GM23338 (cell line): ENCODE data around the gene NT5DC2. TPM values are rescaled to one million over a fixed set of nuclear protein-coding genes. Genes with fewer than 3 reads are reported as not detected.

Source experiments
- ATAC-seq: fragments of 200-7000 bp; cut with Tn5 transposase; 3 replicates; pipeline ENCODE4 v1.9.1; 2020
- DNase-seq: peaks from one replicate; pipeline ENCODE4 v3.0.0-alpha.2; 2015; ENCODE audit warnings: low spot score
- H2AFZ ChIP-seq: fragments of 200-600 bp; sonication (generic); 2 replicates; pipeline ENCODE4 v1.8.0; 2016; ENCODE audit warnings: antibody characterized with exemption, mild to moderate bottlenecking, moderate library complexity
- H3F3A ChIP-seq: fragments of 200-600 bp; sonication (generic); replicated peaks from 2 replicates; pipeline ENCODE4 v1.8.0; 2017; ENCODE audit warnings: antibody characterized with exemption, mixed run types, low read depth
- H3K27ac ChIP-seq: fragments of 200-600 bp; sonication (generic); 2 replicates; pipeline ENCODE4 v1.6.1; 2016; ENCODE audit warnings: low read depth
- H3K27me3 ChIP-seq: fragments of 200-600 bp; sonication (generic); 2 replicates; pipeline ENCODE4 v1.8.0; 2016; ENCODE audit warnings: mild to moderate bottlenecking, mixed run types, moderate library complexity; ENCODE audit not compliant: insufficient read depth
- H3K36me3 ChIP-seq: fragments of 200-600 bp; sonication (generic); 2 replicates; pipeline ENCODE4 v1.8.0; 2016; ENCODE audit warnings: mild to moderate bottlenecking; ENCODE audit not compliant: insufficient read depth
- H3K4me1 ChIP-seq: fragments of 200-600 bp; sonication (generic); 2 replicates; pipeline ENCODE4 v1.8.0; 2016; ENCODE audit warnings: mild to moderate bottlenecking, moderate library complexity; ENCODE audit not compliant: insufficient read depth
- H3K4me2 ChIP-seq: fragments of 200-600 bp; sonication (generic); 2 replicates; pipeline ENCODE4 v1.7.1; 2017; ENCODE audit warnings: mixed run types
- H3K4me3 ChIP-seq: fragments of 200-600 bp; sonication (generic); 2 replicates; pipeline ENCODE4 v1.6.1; 2016; ENCODE audit warnings: mixed run types
- H3K79me2 ChIP-seq: fragments of 200-600 bp; sonication (generic); replicated peaks from 2 replicates; pipeline ENCODE4 v1.8.0; 2017; ENCODE audit warnings: mild to moderate bottlenecking; ENCODE audit not compliant: insufficient read depth
- H3K9me2 ChIP-seq: fragments of 200-600 bp; sonication (generic); 2 replicates; pipeline ENCODE4 v1.8.0; 2017; ENCODE audit not compliant: insufficient read depth
- H4K20me1 ChIP-seq: fragments of 200-600 bp; sonication (generic); replicated peaks from 2 replicates; pipeline ENCODE4 v1.8.0; 2017; ENCODE audit warnings: mild to moderate bottlenecking; ENCODE audit not compliant: insufficient read depth
- H3K27ac Mint-ChIP-seq: 2 replicates; pipeline ENCODE4 v1.8.0; 2020; ENCODE audit warnings: inconsistent platforms, mild to moderate bottlenecking, moderate library complexity, mixed read lengths
- H3K27me3 Mint-ChIP-seq: 3 replicates; pipeline ENCODE4 v1.8.0; 2022; ENCODE audit warnings: low read depth, mild to moderate bottlenecking, moderate library complexity, mixed read lengths, inconsistent platforms; ENCODE audit not compliant: insufficient read depth, poor library complexity
- H3K36me3 Mint-ChIP-seq: 3 replicates; pipeline ENCODE4 v1.8.0; 2021; ENCODE audit warnings: low read depth, mild to moderate bottlenecking, inconsistent platforms, moderate library complexity, mixed read lengths
- H3K4me1 Mint-ChIP-seq: 3 replicates; pipeline ENCODE4 v1.8.0; 2020; ENCODE audit warnings: mild to moderate bottlenecking, inconsistent platforms, mixed read lengths
- H3K4me3 Mint-ChIP-seq: 3 replicates; pipeline ENCODE4 v1.8.0; 2021; ENCODE audit warnings: moderate library complexity, mild to moderate bottlenecking, inconsistent platforms, mixed read lengths
- H3K9me3 Mint-ChIP-seq: 3 replicates; pipeline ENCODE4 v1.8.0; 2020; ENCODE audit warnings: moderate library complexity, mild to moderate bottlenecking, inconsistent platforms, mixed read lengths
- CREB1 ChIP-seq: fragments of 250-450 bp; sonication (Bioruptor Pico); IDR thresholded peaks from 2 replicates; pipeline ENCODE4 v1.5.0; 2020; ENCODE audit warnings: low read depth, mild to moderate bottlenecking, moderate library complexity
- EZH2 ChIP-seq: fragments of 200-600 bp; sonication (generic); IDR thresholded peaks from one replicate; pipeline ENCODE4 v1.8.0; 2017; ENCODE audit warnings: antibody characterized with exemption, mild to moderate bottlenecking, low read depth; ENCODE audit not compliant: unreplicated experiment
- EZH2phosphoT487 ChIP-seq: fragments of 200-600 bp; sonication (generic); IDR thresholded peaks from one replicate; pipeline ENCODE4 v1.8.1; 2018; ENCODE audit warnings: antibody characterized with exemption; ENCODE audit not compliant: unreplicated experiment
- JUNB ChIP-seq: IDR thresholded peaks from one replicate; pipeline ENCODE4 v1.6.1; 2016; ENCODE audit warnings: antibody characterized with exemption; ENCODE audit not compliant: unreplicated experiment
- NANOG ChIP-seq: IDR thresholded peaks from 2 replicates; pipeline ENCODE4 v1.6.1; 2016; ENCODE audit warnings: antibody characterized with exemption, borderline replicate concordance
- STAT1 ChIP-seq: IDR thresholded peaks from one replicate; pipeline ENCODE4 v1.6.1; 2016; ENCODE audit warnings: antibody characterized with exemption; ENCODE audit not compliant: unreplicated experiment
- ZNF114 ChIP-seq: fragments of 250-450 bp; sonication (Bioruptor Pico); IDR thresholded peaks from 2 replicates; pipeline ENCODE4 v1.5.0; 2020; ENCODE audit warnings: mild to moderate bottlenecking, moderate library complexity
- ZNF331 ChIP-seq: fragments of 250-450 bp; sonication (Bioruptor Pico); IDR thresholded peaks from 2 replicates; pipeline ENCODE4 v1.5.0; 2020; ENCODE audit warnings: low read depth, mild to moderate bottlenecking, moderate library complexity
- ZNF462 ChIP-seq: fragments of 250-450 bp; sonication (Bioruptor Pico); IDR thresholded peaks from 2 replicates; pipeline ENCODE4 v1.5.0; 2020; ENCODE audit warnings: mild to moderate bottlenecking, moderate library complexity
- polyA plus RNA-seq: library from polyadenylated mRNA; unstranded; fragments of >200 nt; fragmentation: Nextera tagmentation; extraction: Ambion mirVana; gene quantifications from 2 replicates; pipeline ENCODE4 v1.2.1, GENCODE V29; 2016
- total RNA-seq: library from RNA; depleted of rRNA; stranded (reverse); fragments of >200 nt; shearing (Covaris generic); gene quantifications from 2 replicates; pipeline ENCODE4 v1.2.3, GENCODE V29; 2014
- TF ChIP-seq, protein P1 (sequence below): IDR thresholded peaks from one replicate; pipeline ENCODE4 v1.6.1; 2018; ENCODE audit warnings: antibody characterized with exemption; ENCODE audit not compliant: unreplicated experiment
- TF ChIP-seq, protein P2 (sequence below), 2 experiments: fragments of 200-600 bp in 1 of 2; sonication (generic) in 1 of 2; conservative IDR thresholded peaks; 2 replicates each; pipeline versions ENCODE4 v1.5.1 to v1.6.1; 2016 to 2017; ENCODE audit warnings: antibody characterized with exemption in 2 of 2, low read depth in 2 of 2, mild to moderate bottlenecking in 2 of 2, moderate library complexity in 1 of 2

NT5DC2 gene
- total and polyA plus RNA-seq, 2 experiments from 2014 or later, result 269 to 324 TPM

DNA sequence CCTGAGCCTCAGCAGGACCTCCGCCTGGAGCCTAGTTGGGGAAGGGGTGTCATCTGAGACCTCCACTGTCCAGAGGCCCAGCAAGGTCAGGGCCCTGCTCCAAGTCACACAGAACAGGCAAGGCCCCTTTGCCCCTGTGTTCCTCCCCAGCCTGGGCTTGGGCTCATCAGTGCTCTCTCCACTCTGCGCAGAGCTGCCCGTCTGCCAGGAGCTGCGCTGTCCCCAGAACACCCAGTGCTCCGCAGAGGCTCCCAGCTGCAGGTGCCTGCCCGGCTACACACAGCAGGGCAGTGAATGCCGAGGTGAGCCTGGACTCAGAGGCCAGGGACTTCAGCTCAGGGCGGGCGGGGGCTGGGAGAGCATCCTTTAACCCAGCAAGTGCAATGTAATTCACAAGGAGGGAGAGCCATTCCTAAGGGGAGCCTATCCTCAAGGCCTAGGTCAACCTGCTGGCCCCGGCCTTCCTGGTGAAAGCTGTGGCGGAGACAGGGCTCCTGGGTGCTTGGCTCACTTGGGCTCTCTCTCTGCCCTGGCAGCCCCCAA, 30.8 kb downstream of the NT5DC2 start:
- DNase-seq, result no peak
- Histone ChIP-seq H3K9me2 (no peaks in the 10 kb centered on the region), H3K4me1 (no peaks in the 10 kb centered on the region), H4K20me1 (no peaks in the 10 kb centered on the region), H3K4me3 (no peak overlapping the region), H3K27ac (no peak overlapping the region), H3K79me2 (no peaks in the 10 kb centered on the region), H3F3A (no peaks in the 10 kb centered on the region), H3K4me2 (no peak overlapping the region), H3K36me3 (no peaks in the 10 kb centered on the region), H2AFZ (no peak overlapping the region), H3K27me3 (no peaks in the 10 kb centered on the region)
- Mint-ChIP-seq H3K4me1 (peaks cover 6% of the 10 kb centered on the region; the same call in 1 of the 3 replicates), H3K4me3 (no peak overlapping the region), H3K9me3 (no peaks in the 10 kb centered on the region), H3K27ac (no peak overlapping the region), H3K27me3 (peaks cover 1% of the 10 kb centered on the region), H3K36me3 (no peaks in the 10 kb centered on the region)
- peak; percentile 14; the same call in 2 of the 3 replicates for ATAC-seq
- TF ChIP-seq, protein P1, sequence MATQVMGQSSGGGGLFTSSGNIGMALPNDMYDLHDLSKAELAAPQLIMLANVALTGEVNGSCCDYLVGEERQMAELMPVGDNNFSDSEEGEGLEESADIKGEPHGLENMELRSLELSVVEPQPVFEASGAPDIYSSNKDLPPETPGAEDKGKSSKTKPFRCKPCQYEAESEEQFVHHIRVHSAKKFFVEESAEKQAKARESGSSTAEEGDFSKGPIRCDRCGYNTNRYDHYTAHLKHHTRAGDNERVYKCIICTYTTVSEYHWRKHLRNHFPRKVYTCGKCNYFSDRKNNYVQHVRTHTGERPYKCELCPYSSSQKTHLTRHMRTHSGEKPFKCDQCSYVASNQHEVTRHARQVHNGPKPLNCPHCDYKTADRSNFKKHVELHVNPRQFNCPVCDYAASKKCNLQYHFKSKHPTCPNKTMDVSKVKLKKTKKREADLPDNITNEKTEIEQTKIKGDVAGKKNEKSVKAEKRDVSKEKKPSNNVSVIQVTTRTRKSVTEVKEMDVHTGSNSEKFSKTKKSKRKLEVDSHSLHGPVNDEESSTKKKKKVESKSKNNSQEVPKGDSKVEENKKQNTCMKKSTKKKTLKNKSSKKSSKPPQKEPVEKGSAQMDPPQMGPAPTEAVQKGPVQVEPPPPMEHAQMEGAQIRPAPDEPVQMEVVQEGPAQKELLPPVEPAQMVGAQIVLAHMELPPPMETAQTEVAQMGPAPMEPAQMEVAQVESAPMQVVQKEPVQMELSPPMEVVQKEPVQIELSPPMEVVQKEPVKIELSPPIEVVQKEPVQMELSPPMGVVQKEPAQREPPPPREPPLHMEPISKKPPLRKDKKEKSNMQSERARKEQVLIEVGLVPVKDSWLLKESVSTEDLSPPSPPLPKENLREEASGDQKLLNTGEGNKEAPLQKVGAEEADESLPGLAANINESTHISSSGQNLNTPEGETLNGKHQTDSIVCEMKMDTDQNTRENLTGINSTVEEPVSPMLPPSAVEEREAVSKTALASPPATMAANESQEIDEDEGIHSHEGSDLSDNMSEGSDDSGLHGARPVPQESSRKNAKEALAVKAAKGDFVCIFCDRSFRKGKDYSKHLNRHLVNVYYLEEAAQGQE, result no peak
- TF ChIP-seq JUNB (no peak), NANOG (no peak), EZH2 (no peak), CREB1 (no peak), STAT1 (no peak), ZNF462 (no peak), ZNF114 (CRISPR knock-in tag) (no peak), ZNF331 (CRISPR knock-in tag) (no peak), EZH2phosphoT487 (no peak)
- TF ChIP-seq, protein P2, sequence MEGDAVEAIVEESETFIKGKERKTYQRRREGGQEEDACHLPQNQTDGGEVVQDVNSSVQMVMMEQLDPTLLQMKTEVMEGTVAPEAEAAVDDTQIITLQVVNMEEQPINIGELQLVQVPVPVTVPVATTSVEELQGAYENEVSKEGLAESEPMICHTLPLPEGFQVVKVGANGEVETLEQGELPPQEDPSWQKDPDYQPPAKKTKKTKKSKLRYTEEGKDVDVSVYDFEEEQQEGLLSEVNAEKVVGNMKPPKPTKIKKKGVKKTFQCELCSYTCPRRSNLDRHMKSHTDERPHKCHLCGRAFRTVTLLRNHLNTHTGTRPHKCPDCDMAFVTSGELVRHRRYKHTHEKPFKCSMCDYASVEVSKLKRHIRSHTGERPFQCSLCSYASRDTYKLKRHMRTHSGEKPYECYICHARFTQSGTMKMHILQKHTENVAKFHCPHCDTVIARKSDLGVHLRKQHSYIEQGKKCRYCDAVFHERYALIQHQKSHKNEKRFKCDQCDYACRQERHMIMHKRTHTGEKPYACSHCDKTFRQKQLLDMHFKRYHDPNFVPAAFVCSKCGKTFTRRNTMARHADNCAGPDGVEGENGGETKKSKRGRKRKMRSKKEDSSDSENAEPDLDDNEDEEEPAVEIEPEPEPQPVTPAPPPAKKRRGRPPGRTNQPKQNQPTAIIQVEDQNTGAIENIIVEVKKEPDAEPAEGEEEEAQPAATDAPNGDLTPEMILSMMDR (conservative IDR thresholded peaks at IDR 0.05; ENCODE audit: low read depth in 2 of 2), result no peak
